Caco-2 (cell line): ENCODE results near the gene STAT3. TPM values are rescaled to one million over a fixed set of nuclear protein-coding genes. Genes with fewer than 3 reads are reported as not detected.
A peak's percentile ranks its signal among the peaks of the same experiment; 100 is the strongest.
"Not testable (repeated sequence)": the region's sequence is repeated elsewhere in the genome, so short reads cannot be mapped to it uniquely, and the experiment has no call there.

ENCODE experiments used
- BruUV-seq: library from RNA; stranded (reverse); fragments of 400-500 nt; replicated peaks from 2 replicates; lab custom pipeline; 2021; lab: Mats Ljungman, UMichigan
- CTCF ChIA-PET: fragments of 300-600 bp; sonication (Branson Sonifier 250); formaldehyde crosslinking; loops from one replicate; lab custom pipeline; 2022; ENCODE audit warnings: antibody characterized with exemption; lab: Charles Lee
- POLR2A ChIA-PET: fragments of 300-600 bp; sonication (Branson Sonifier 250); formaldehyde crosslinking; loops from one replicate; lab custom pipeline; 2022; ENCODE audit warnings: antibody characterized with exemption; lab: Charles Lee
- DNase-seq, 2 experiments: peaks; one replicate each; pipeline versions ENCODE4 v3.0.0 to v3.0.0-alpha.2; 2020 to 2022
- H3K27me3 ChIP-seq: replicated peaks from 2 replicates; pipeline ENCODE4 v1.6.0; 2011; ENCODE audit warnings: low read length; ENCODE audit not compliant: control insufficient read depth, insufficient read depth
- H3K36me3 ChIP-seq: 2 replicates; pipeline ENCODE4 v1.5.1; 2011; ENCODE audit warnings: low read length; ENCODE audit not compliant: control insufficient read depth, insufficient read depth
- H3K4me1 ChIP-seq: fragments of 250-450 bp; sonication (Bioruptor Pico); 2 replicates; pipeline ENCODE4 v1.5.1; 2020; ENCODE audit warnings: mild to moderate bottlenecking
- H3K4me3 ChIP-seq: 2 replicates; pipeline ENCODE4 v1.5.1; 2011; ENCODE audit warnings: low read depth, mild to moderate bottlenecking, control low read depth, low read length
- H3K9me3 ChIP-seq: fragments of 250-450 bp; sonication (Bioruptor Pico); 2 replicates; pipeline ENCODE4 v1.5.1; 2020; ENCODE audit warnings: mild to moderate bottlenecking, moderate library complexity
- H3K27ac Mint-ChIP-seq: one replicate; pipeline ENCODE4 v1.8.0; 2022; ENCODE audit warnings: mixed read lengths; ENCODE audit not compliant: unreplicated experiment
- H3K27me3 Mint-ChIP-seq: one replicate; pipeline ENCODE4 v1.8.0; 2022; ENCODE audit warnings: mixed read lengths; ENCODE audit not compliant: insufficient read depth, unreplicated experiment
- H3K36me3 Mint-ChIP-seq: one replicate; pipeline ENCODE4 v1.8.0; 2022; ENCODE audit warnings: mild to moderate bottlenecking, mixed read lengths; ENCODE audit not compliant: insufficient read depth, unreplicated experiment
- H3K4me1 Mint-ChIP-seq: one replicate; pipeline ENCODE4 v1.8.0; 2022; ENCODE audit warnings: low read depth, mixed read lengths; ENCODE audit not compliant: unreplicated experiment
- H3K4me3 Mint-ChIP-seq: one replicate; pipeline ENCODE4 v1.8.0; 2022; ENCODE audit warnings: mild to moderate bottlenecking, moderate library complexity, mixed read lengths; ENCODE audit not compliant: unreplicated experiment
- H3K9me3 Mint-ChIP-seq: one replicate; pipeline ENCODE4 v1.8.0; 2022; ENCODE audit warnings: mixed read lengths; ENCODE audit not compliant: unreplicated experiment
- CTCF ChIP-seq, 2 experiments: fragments of 200-600 bp in 1 of 2; IDR thresholded peaks; 1 replicate in 1 of 2; 2 replicates in 1 of 2; pipeline versions ENCODE4 v1.5.1 to v1.8.0; 2011 to 2022; ENCODE audit warnings: antibody characterized with exemption in 1 of 2, control low read depth in 1 of 2, inconsistent platforms in 1 of 2, low read depth in 1 of 2, low read length in 1 of 2, mild to moderate bottlenecking in 1 of 2, moderate library complexity in 1 of 2; ENCODE audit not compliant: insufficient read depth in 1 of 2, severe bottlenecking in 1 of 2, unreplicated experiment in 1 of 2
- intact Hi-C: fragments of 100-400 bp; cut with micrococcal nuclease; formaldehyde crosslinking; loops from one replicate; pipeline ENCODE4 v1.10.0; 2022; ENCODE audit not compliant: unreplicated experiment
- total RNA-seq: library from RNA; stranded (reverse); gene quantifications from 2 replicates; pipeline ENCODE4 v1.2.3, GENCODE V29; 2022

The STAT3 gene
- total RNA-seq, 1 experiment from 2014 or later = 73.7 TPM

- no peak overlapping the region for H3K4me3 Mint-ChIP-seq
- intact Hi-C loops = no loop called here
- no peaks in the 10 kb centered on the region for H3K36me3 ChIP-seq
- BruUV-seq = no TSS peak
- H3K27me3 ChIP-seq = no peaks in the 10 kb centered on the region
- no peaks in the 10 kb centered on the region for H3K27me3 Mint-ChIP-seq
- CTCF ChIA-PET = interaction anchor here (1.2 to 2.7 kb wide), 2 partner anchors 12 to 76 kb away, joined by 3 to 13 read pairs; partner anchors contain the start of gene STAT3
- H3K4me3 ChIP-seq = no peak overlapping the region
- no peak for DNase-seq
- TF ChIP-seq CTCF (IDR thresholded peaks at IDR 0.05; ENCODE audit: insufficient read depth in 1 of 2, low read depth in 1 of 2, low read length in 1 of 2, severe bottlenecking in 1 of 2, unreplicated experiment in 1 of 2) = no peak
- H3K4me1 ChIP-seq = peaks cover 37% of the 10 kb centered on the region
- POLR2A ChIA-PET = interaction anchor here (0.8 to 1.6 kb wide), 2 partner anchors 12 to 22 kb away, joined by 5 to 8 read pairs; partner anchors contain the start of genes CAVIN1 and STAT3
- H3K9me3 Mint-ChIP-seq = no peaks in the 10 kb centered on the region
- H3K9me3 ChIP-seq = no peaks in the 10 kb centered on the region
- H3K4me1 Mint-ChIP-seq = peaks cover 29% of the 10 kb centered on the region
- H3K36me3 Mint-ChIP-seq = peaks cover 29% of the 10 kb centered on the region
- no peak overlapping the region for H3K27ac Mint-ChIP-seq
Measured at GRCh38 chr17:42399948-42400843, 12.0 kb upstream of the STAT3 start.

- Mint-ChIP-seq H3K4me1 (peaks cover 29% of the 10 kb centered on the region), H3K27me3 (no peaks in the 10 kb centered on the region), H3K36me3 (peaks cover 20% of the 10 kb centered on the region), H3K4me3 (no peak overlapping the region), H3K27ac (peak overlapping the region; percentile 0), H3K9me3 (no peaks in the 10 kb centered on the region)
- no peak for DNase-seq
- Histone ChIP-seq H3K4me1 (peaks cover 37% of the 10 kb centered on the region), H3K9me3 (no peaks in the 10 kb centered on the region), H3K36me3 (no peaks in the 10 kb centered on the region), H3K27me3 (no peaks in the 10 kb centered on the region), H3K4me3 (no peak overlapping the region)
- CTCF ChIA-PET = interaction anchor here (0.7 to 2.7 kb wide), 5 partner anchors 9 to 177 kb away, joined by 3 to 13 read pairs (median 4); partner anchors contain the start of gene STAT3
- BruUV-seq = no TSS peak
- TF ChIP-seq CTCF (IDR thresholded peaks at IDR 0.05; ENCODE audit: insufficient read depth in 1 of 2, low read depth in 1 of 2, low read length in 1 of 2, severe bottlenecking in 1 of 2, unreplicated experiment in 1 of 2) = no peak
- POLR2A ChIA-PET = interaction anchor here (1.8 kb wide), 1 partner anchor 11 kb away, joined by 7 read pairs; the partner anchor contains the start of gene STAT3
- intact Hi-C loops = no loop called here
Measured at GRCh38 chr17:42399121-42399520, 10.9 kb upstream of the STAT3 start.

GRCh38 chr17:42395601-42396000, 7.4 kb upstream of the STAT3 start:
- H3K36me3 Mint-ChIP-seq, BruUV-seq, DNase-seq, H3K27ac Mint-ChIP-seq, H3K27me3 Mint-ChIP-seq, H3K27me3 ChIP-seq, CTCF ChIA-PET, H3K9me3 ChIP-seq, H3K4me3 Mint-ChIP-seq, H3K4me1 Mint-ChIP-seq, intact Hi-C loops, H3K9me3 Mint-ChIP-seq, POLR2A ChIA-PET, H3K4me3 ChIP-seq, H3K36me3 ChIP-seq: not testable (repeated sequence)
- peaks cover 15% of the 10 kb centered on the region for H3K4me1 ChIP-seq
